Body of pancreas (tissue), 4 donors: Measurements from ENCODE around the gene DGKI.

Experiments
- CTCF ChIP-seq, 7 experiments: fragments of 450-650 bp in 4 of 7; fragments of 200-600 bp in 3 of 7; sonication (generic) in 3 of 7; IDR thresholded peaks; one replicate each; pipeline ENCODE4 v1.5.1; 2016 to 2019; ENCODE audit warnings: antibody characterized with exemption in 7 of 7
- POLR2A ChIP-seq, 3 donors: fragments of 450-650 bp; IDR thresholded peaks; one replicate each; pipeline ENCODE4 v1.6.1; 2016; ENCODE audit warnings: antibody characterized with exemption in 3 of 3, mild to moderate bottlenecking in 2 of 3

DNA sequence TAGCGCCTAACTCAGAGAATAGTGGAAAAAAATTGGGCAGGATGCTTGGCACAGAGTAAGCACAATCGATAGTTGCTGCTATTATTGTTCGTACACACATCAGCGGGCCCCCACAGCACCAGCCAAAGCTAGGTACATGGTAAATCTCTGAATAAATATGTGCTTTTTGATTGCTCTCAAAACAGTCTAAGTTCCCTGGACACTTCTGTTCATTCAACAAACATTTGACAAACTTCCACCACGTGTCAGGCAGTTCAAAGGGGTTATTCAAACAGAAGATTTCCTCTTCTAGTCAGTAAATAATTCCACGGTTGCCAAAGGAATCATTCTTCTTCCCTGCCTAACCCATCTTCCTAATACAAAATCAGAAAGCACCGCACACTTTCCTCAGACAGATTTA is 150.8 kb downstream of the DGKI start:
- TF ChIP-seq CTCF (IDR thresholded peaks at IDR 0.05): no peak
- no peak for TF ChIP-seq POLR2A (IDR thresholded peaks at IDR 0.05)
